GM06990 (cell line): ENCODE measurements around the gene RAPGEF1.

Source experiments
- DNase-seq: peaks from one replicate; pipeline ENCODE4 v3.0.0-alpha.2; 2011; ENCODE audit not compliant: insufficient read length; ENCODE audit errors: extremely low read depth
- H3K27me3 ChIP-seq: replicated peaks from 2 replicates; pipeline ENCODE4 v1.6.0; 2011; ENCODE audit warnings: low read length; ENCODE audit not compliant: control insufficient read depth, insufficient read depth
- H3K36me3 ChIP-seq: 2 replicates; pipeline ENCODE4 v1.5.1; 2011; ENCODE audit warnings: low read length; ENCODE audit not compliant: control insufficient read depth, insufficient read depth
- H3K4me3 ChIP-seq: replicated peaks from 2 replicates; pipeline ENCODE4 v1.5.1; 2011; ENCODE audit warnings: low read depth, mild to moderate bottlenecking, control low read depth, low read length
- CTCF ChIP-seq: IDR thresholded peaks from 2 replicates; pipeline ENCODE4 v1.5.1; 2011; ENCODE audit warnings: low read length, control low read depth, mild to moderate bottlenecking, inconsistent platforms; ENCODE audit not compliant: insufficient read depth, poor library complexity, severe bottlenecking

Gene RAPGEF1

GRCh38 chr9:131700076-131700475 lies 39.8 kb downstream of the RAPGEF1 start:
- Histone ChIP-seq H3K36me3 (no peaks in the 10 kb centered on the region; the same call in none of the 2 replicates), H3K27me3 (no peaks in the 10 kb centered on the region), H3K4me3 (no peak overlapping the region)
- DNase-seq: no peak
- no peak for TF ChIP-seq CTCF

GRCh38 chr9:131698618-131698985 lies 41.3 kb downstream of the RAPGEF1 start:
- no peak for TF ChIP-seq CTCF
- Histone ChIP-seq H3K27me3 (no peaks in the 10 kb centered on the region), H3K4me3 (no peak overlapping the region), H3K36me3 (no peaks in the 10 kb centered on the region; the same call in none of the 2 replicates)
- DNase-seq: no peak

GRCh38 chr9:131697908-131698617 lies 41.8 kb downstream of the RAPGEF1 start:
- Histone ChIP-seq H3K36me3 (no peaks in the 10 kb centered on the region; the same call in none of the 2 replicates), H3K27me3 (no peaks in the 10 kb centered on the region), H3K4me3 (no peak overlapping the region)
- TF ChIP-seq CTCF: no peak
- DNase-seq: no peak

- Histone ChIP-seq H3K36me3 (no peaks in the 10 kb centered on the region; the same call in none of the 2 replicates), H3K27me3 (no peaks in the 10 kb centered on the region), H3K4me3 (no peak overlapping the region)
- no peak for DNase-seq
- no peak for TF ChIP-seq CTCF
These were observed 42.8 kb downstream of the RAPGEF1 start for GRCh38 chr9:131697097-131697496.

- Histone ChIP-seq H3K27me3 (no peaks in the 10 kb centered on the region), H3K4me3 (no peak overlapping the region), H3K36me3 (no peaks in the 10 kb centered on the region; the same call in none of the 2 replicates)
- no peak for DNase-seq
- TF ChIP-seq CTCF: no peak
These were observed 43.9 kb downstream of the RAPGEF1 start for GRCh38 chr9:131695836-131696460.
